Gastroesophageal sphincter (tissue), 4 donors: Measurements from ENCODE around the gene FSD1L. TPM values are rescaled to one million over a fixed set of nuclear protein-coding genes. Genes with fewer than 3 reads are reported as not detected.

Experiments
- ATAC-seq: fragments of 150-250 bp; one replicate; pipeline ENCODE4 v1.9.1; 2016; ENCODE audit warnings: mild to moderate bottlenecking, moderate library complexity
- H3K27ac ChIP-seq, 4 donors: fragments of 200-600 bp; sonication (generic) in 3 of 4; 1 replicate in 3 of 4; 2 replicates in 1 of 4; pipeline ENCODE4 v1.5.1; 2016 to 2019
- H3K27me3 ChIP-seq: fragments of 200-600 bp; sonication (generic); one replicate; pipeline ENCODE4 v1.5.1; 2019
- H3K36me3 ChIP-seq, 2 donors: fragments of 200-600 bp; sonication (generic); one replicate each; pipeline ENCODE4 v1.5.1; 2019; ENCODE audit warnings: control low read depth in 1 of 2
- H3K4me1 ChIP-seq, 3 donors: fragments of 200-600 bp; sonication (generic); 1 replicate in 2 of 3; 2 replicates in 1 of 3; pipeline ENCODE4 v1.5.1; 2016 to 2019; ENCODE audit warnings: control low read depth in 2 of 3
- H3K4me3 ChIP-seq, 2 donors: fragments of 200-600 bp; sonication (generic); one replicate each; pipeline ENCODE4 v1.5.1; 2019; ENCODE audit warnings: mild to moderate bottlenecking in 1 of 2, moderate library complexity in 1 of 2
- H3K9me3 ChIP-seq, 3 donors: fragments of 200-600 bp; sonication (generic); one replicate each; pipeline ENCODE4 v1.5.1; 2017 to 2019; ENCODE audit warnings: control low read depth in 2 of 3
- EP300 ChIP-seq: sonication (generic); formaldehyde crosslinking; IDR thresholded peaks from one replicate; pipeline ENCODE4 v1.6.1; 2017; ENCODE audit warnings: antibody characterized with exemption, mild to moderate bottlenecking
- POLR2A ChIP-seq, 2 donors: fragments of 450-650 bp; IDR thresholded peaks; one replicate each; pipeline ENCODE4 v1.6.1; 2017; ENCODE audit warnings: antibody characterized with exemption in 2 of 2, mild to moderate bottlenecking in 2 of 2, moderate library complexity in 1 of 2
- POLR2AphosphoS5 ChIP-seq: sonication (generic); formaldehyde crosslinking; IDR thresholded peaks from one replicate; pipeline ENCODE4 v1.6.1; 2017; ENCODE audit warnings: antibody characterized with exemption
- WGBS, 2 donors: methylation state at CpG; one replicate each; pipeline ENCODE4 v1.1.5; 2018; ENCODE audit warnings: low coverage in 1 of 2; 5-methylcytosine and 5-hydroxymethylcytosine counted together
- total RNA-seq, 4 donors: library from RNA; depleted of rRNA; stranded (reverse); fragments of >200 nt; gene quantifications; one replicate each; pipeline ENCODE4 v1.1.0, GENCODE V29; 2016
- TF ChIP-seq, protein P1 (sequence below), 4 experiments: fragments of 200-600 bp in 2 of 4; fragments of 450-650 bp in 2 of 4; sonication (generic) in 1 of 4; IDR thresholded peaks; one replicate each; pipeline ENCODE4 v1.5.1; 2017 to 2019; ENCODE audit warnings: antibody characterized with exemption in 4 of 4, mild to moderate bottlenecking in 2 of 4, moderate library complexity in 2 of 4

FSD1L gene
- total RNA-seq, 4 donors from 2014 or later, result 2.7 to 10.0 (median 3.4) TPM

DNA sequence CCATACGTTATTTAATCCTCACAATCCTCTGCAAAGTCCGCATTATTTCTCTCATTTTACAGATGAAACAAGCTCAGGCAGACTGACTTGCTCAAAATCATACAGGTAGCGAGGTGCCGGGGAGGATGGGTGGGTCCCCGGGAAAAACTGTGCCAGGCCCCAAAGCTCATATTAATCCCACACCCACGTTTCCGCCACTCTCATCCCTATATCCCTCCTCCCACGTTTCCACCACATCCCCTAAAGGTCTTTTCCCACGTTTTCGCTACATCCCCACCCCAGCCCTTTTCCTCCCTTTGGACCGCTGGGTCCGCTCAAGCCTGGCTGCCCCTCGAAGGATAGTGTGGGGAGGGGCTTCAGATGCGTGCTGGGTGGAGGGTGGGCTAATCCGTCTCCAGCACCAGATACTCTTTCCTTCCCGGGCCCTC lies 434 bp upstream of the FSD1L start:
- Histone ChIP-seq H3K4me3 (peak overlapping the region; percentile 74 to 97), H3K36me3 (no peaks in the 10 kb centered on the region), H3K4me1 (peaks cover 0 to 41% (median 0%) of the 10 kb centered on the region in 3 donors), H3K9me3 (no peaks in the 10 kb centered on the region), H3K27ac (peak overlapping the region; percentile 22 to 85 (median 84)), H3K27me3 (no peaks in the 10 kb centered on the region)
- TF ChIP-seq POLR2A (IDR thresholded peaks at IDR 0.05) (no peak), POLR2AphosphoS5 (no peak), EP300 (no peak)
- TF ChIP-seq, protein P1, sequence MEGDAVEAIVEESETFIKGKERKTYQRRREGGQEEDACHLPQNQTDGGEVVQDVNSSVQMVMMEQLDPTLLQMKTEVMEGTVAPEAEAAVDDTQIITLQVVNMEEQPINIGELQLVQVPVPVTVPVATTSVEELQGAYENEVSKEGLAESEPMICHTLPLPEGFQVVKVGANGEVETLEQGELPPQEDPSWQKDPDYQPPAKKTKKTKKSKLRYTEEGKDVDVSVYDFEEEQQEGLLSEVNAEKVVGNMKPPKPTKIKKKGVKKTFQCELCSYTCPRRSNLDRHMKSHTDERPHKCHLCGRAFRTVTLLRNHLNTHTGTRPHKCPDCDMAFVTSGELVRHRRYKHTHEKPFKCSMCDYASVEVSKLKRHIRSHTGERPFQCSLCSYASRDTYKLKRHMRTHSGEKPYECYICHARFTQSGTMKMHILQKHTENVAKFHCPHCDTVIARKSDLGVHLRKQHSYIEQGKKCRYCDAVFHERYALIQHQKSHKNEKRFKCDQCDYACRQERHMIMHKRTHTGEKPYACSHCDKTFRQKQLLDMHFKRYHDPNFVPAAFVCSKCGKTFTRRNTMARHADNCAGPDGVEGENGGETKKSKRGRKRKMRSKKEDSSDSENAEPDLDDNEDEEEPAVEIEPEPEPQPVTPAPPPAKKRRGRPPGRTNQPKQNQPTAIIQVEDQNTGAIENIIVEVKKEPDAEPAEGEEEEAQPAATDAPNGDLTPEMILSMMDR (IDR thresholded peaks at IDR 0.05), result no peak
- ATAC-seq, result no peak
- 20 to 52% methylated on average over 4 to 13 of the region's 16 CpGs for WGBS, 2 donors

DNA sequence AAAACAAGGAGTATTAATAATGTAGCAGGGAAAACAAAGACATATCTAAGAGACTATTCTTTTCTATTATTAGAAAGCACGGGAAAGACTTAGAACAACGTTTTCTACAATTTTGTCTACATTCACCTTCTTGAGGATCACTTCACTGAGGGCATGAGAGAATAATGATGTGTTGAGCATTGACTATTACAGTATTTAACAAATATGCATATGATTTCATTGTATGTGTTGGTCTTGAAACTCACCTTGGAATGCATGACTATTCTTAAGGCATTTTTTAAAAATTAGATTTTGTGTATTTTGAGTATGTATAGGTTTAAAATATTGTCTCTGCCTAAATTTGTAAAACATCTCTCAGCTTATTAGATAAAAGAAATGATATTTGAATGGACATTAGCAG lies 1.2 kb downstream of the FSD1L start:
- WGBS, 2 donors, result 15% methylated on average over 2 of the region's 2 CpGs
- TF ChIP-seq EP300 (no peak), POLR2AphosphoS5 (no peak), POLR2A (IDR thresholded peaks at IDR 0.05) (no peak)
- TF ChIP-seq, protein P1 (IDR thresholded peaks at IDR 0.05), result no peak
- Histone ChIP-seq H3K36me3 (no peaks in the 10 kb centered on the region), H3K4me3 (peak overlapping the region in 1 of 2 donors; percentile 97), H3K4me1 (peaks cover 0 to 41% (median 0%) of the 10 kb centered on the region in 3 donors), H3K9me3 (no peaks in the 10 kb centered on the region), H3K27me3 (no peaks in the 10 kb centered on the region), H3K27ac (no peak overlapping the region)
- ATAC-seq, result no peak

DNA sequence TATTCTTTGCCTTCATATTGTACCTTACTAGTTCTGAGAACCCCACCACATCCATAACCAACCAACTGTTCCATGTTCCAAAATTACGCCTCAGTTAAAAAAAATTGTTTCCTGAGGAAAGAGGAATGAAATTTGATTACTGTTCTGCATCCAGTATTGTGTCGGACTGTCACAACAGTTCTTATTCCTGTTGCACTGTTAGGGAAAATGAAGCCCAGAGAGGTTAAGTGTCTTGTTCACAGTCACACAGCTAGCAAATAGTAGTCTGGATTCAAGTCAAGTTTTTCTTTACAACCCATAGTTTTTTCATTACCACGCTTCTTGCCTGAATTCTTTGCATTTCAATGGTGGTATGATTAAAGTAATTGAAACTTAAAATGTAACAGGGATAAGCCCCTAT lies 4.4 kb downstream of the FSD1L start:
- ATAC-seq, result no peak
- Histone ChIP-seq H3K27ac (no peak overlapping the region), H3K4me3 (no peak overlapping the region), H3K27me3 (no peaks in the 10 kb centered on the region), H3K9me3 (no peaks in the 10 kb centered on the region), H3K4me1 (peaks cover 0 to 40% (median 0%) of the 10 kb centered on the region in 3 donors), H3K36me3 (no peaks in the 10 kb centered on the region)
- 85 to 100% methylated on average over 2 to 3 of the region's 3 CpGs for WGBS, 2 donors
- TF ChIP-seq EP300 (no peak), POLR2A (IDR thresholded peaks at IDR 0.05) (no peak), POLR2AphosphoS5 (no peak)
- TF ChIP-seq, protein P1 (IDR thresholded peaks at IDR 0.05), result no peak

- WGBS, 2 donors, result 69 to 79% methylated on average over 2 of the region's 2 CpGs
Observed at GRCh38 chr9:105455836-105456475, 8.1 kb downstream of the FSD1L start.

More at GRCh38 chr9:105455836-105456475, 8.1 kb downstream of the FSD1L start:
- no peak for ATAC-seq
- Histone ChIP-seq H3K27me3 (no peaks in the 10 kb centered on the region), H3K4me1 (peaks cover 0 to 39% (median 0%) of the 10 kb centered on the region in 3 donors), H3K9me3 (no peaks in the 10 kb centered on the region), H3K36me3 (no peaks in the 10 kb centered on the region), H3K27ac (no peak overlapping the region), H3K4me3 (no peak overlapping the region)
- TF ChIP-seq POLR2A (IDR thresholded peaks at IDR 0.05) (no peak), POLR2AphosphoS5 (no peak), EP300 (no peak)
- TF ChIP-seq, protein P1 (IDR thresholded peaks at IDR 0.05), result no peak
